Ovary (tissue), 9 donors: ENCODE measurements around the gene BRAT1. TPM values are rescaled to one million over a fixed set of nuclear protein-coding genes. Genes with fewer than 3 reads are reported as not detected.

ENCODE experiments used
- DNase-seq, 5 donors: peaks; one replicate each; pipeline ENCODE4 v3.0.0-alpha.2; 2019 to 2020
- H3K27ac ChIP-seq, 2 donors: fragments of 200-600 bp; one replicate each; pipeline versions ENCODE4 v1.5.1 to v1.8.0; 2019 to 2022
- H3K27me3 ChIP-seq: fragments of 200-600 bp; one replicate; pipeline ENCODE4 v1.8.0; 2022
- H3K36me3 ChIP-seq: fragments of 200-600 bp; sonication (generic); one replicate; pipeline ENCODE4 v1.5.1; 2019
- H3K4me1 ChIP-seq: one replicate; pipeline ENCODE4 v1.8.1; 2013; ENCODE audit warnings: mild to moderate bottlenecking, moderate library complexity; ENCODE audit not compliant: insufficient read depth
- H3K4me3 ChIP-seq: fragments of 200-600 bp; sonication (generic); one replicate; pipeline ENCODE4 v1.5.1; 2017
- H3K9me3 ChIP-seq, 2 donors: fragments of 200-600 bp in 1 of 2; sonication (generic) in 1 of 2; one replicate each; pipeline versions ENCODE4 v1.5.1 to v1.8.1; 2013 to 2019; ENCODE audit warnings: mild to moderate bottlenecking in 1 of 2, moderate library complexity in 1 of 2
- EP300 ChIP-seq: sonication (generic); formaldehyde crosslinking; IDR thresholded peaks from one replicate; pipeline ENCODE4 v1.6.1; 2017; ENCODE audit warnings: antibody characterized with exemption
- POLR2A ChIP-seq: fragments of 450-650 bp; IDR thresholded peaks from one replicate; pipeline ENCODE4 v1.6.1; 2017; ENCODE audit warnings: antibody characterized with exemption, mild to moderate bottlenecking, moderate library complexity
- WGBS, 3 donors: extraction: QIAGEN DNeasy Blood & Tissue Kit in 1 of 3; methylation state at CpG; one replicate each; pipeline versions ENCODE4 v1.1.5 to v1.1.7; 2013 to 2017; 5-methylcytosine and 5-hydroxymethylcytosine counted together
- intact Hi-C, 4 donors: fragments of 100-400 bp; cut with DNase I; formaldehyde crosslinking; loops; one replicate each; pipeline versions ENCODE4 v1.11.0 to v1.15.1; 2022 to 2023
- polyA plus RNA-seq, 2 donors: library from polyadenylated mRNA; stranded (reverse); fragments of 200-250 nt in 1 of 2; fragments of 350-450 nt in 1 of 2; fragmentation: Illumina TruSeq in 1 of 2; extraction: RNeasy Lipid Tissue Mini Kit (QIAGEN cat#74804) in 1 of 2; gene quantifications; one replicate each; pipeline ENCODE4 v1.2.3, GENCODE V29; 2013 to 2014
- total RNA-seq, 7 donors: library from RNA; depleted of rRNA in 2 of 7; stranded (reverse); fragments of >200 nt in 2 of 7; fragmentation: NEBNext Ultra II Directional in 3 of 7; extraction: Animal tissue kit (Norgen Biotek cat#: 25700) in 3 of 7; gene quantifications; one replicate each; pipeline versions ENCODE4 v1.1.0 to v1.2.4, GENCODE V29; 2016 to 2023
- TF ChIP-seq, protein P1 (sequence below), 3 donors: fragments of 450-650 bp in 2 of 3; fragments of 200-600 bp in 1 of 3; IDR thresholded peaks; one replicate each; pipeline versions ENCODE4 v1.5.1 to v1.8.0; 2016 to 2022; ENCODE audit warnings: antibody characterized with exemption in 3 of 3, mild to moderate bottlenecking in 1 of 3
- donor health status: DM: no; HTN: no; CAD: no; lungs with moderate emphysema.
- donor health status: DM: no; HTN: no; CAD: no.
- donor health status: Bipolar disorder and iron deficiency.
- donor health status: DM: yes; HTN: yes; CAD: no.
- donor health status: DM: no; HTN: no; CAD: no.
- donor health status: DM: yes; HTN: yes; CAD: no.

BRAT1 gene
- total and polyA plus RNA-seq, 9 donors, result 1.3 to 39.1 (median 30.2) TPM

DNA sequence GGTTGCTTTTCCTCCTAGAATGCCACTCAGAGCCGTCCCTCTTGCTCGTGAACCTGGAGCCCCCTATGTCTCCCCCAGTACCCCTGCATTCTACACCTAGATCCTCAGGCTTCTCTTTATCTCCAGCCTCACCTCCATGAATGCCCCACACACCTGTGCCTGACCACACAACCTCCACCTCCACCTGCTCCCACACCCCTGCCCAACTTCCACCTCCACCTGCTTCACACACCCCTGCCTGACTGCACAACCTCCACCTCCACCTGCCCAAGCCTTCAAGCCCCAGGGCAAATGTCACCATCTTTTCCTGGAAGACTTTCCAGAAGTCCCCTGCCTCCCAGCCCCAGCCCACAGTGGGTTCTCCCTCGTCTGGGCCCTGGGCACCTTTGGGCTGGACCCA is 42.6 kb downstream of the BRAT1 start:
- intact Hi-C loops, result no loop called here
- WGBS, 3 donors, result 83 to 95% (median 90%) methylated on average over 3 of the region's 3 CpGs
- no peak overlapping the region for H3K27ac ChIP-seq

DNA sequence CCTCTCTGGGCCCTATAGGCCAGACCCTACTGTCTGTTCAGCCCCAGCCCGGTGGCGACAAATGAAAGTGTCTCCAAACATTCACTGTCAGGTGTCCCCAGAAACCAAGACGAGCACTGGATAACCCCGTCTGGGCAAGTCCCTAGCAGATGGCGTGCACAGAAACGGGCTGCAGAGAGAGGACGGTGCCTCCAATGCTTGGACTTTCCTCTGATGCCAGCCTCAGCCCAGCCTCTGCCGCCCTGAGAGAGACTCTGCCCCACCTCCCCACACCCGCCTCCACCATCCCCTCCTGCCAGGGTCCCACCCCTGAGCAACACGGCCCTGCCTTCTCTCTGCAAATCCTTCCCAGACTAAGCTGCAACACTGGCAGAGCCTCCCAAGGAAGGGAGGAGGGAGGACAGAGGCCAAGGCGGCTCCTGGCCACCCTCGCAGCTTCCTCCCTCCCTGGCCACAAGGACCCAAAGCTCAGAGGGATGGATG is 43.1 kb downstream of the BRAT1 start:
- intact Hi-C loops, result no loop called here
- no peaks in the 10 kb centered on the region for H3K27me3 ChIP-seq
- H3K36me3 ChIP-seq, result no peaks in the 10 kb centered on the region
- H3K4me1 ChIP-seq, result no peaks in the 10 kb centered on the region
- DNase-seq, result no peak
- H3K4me3 ChIP-seq, result no peak overlapping the region
- TF ChIP-seq, protein P1, sequence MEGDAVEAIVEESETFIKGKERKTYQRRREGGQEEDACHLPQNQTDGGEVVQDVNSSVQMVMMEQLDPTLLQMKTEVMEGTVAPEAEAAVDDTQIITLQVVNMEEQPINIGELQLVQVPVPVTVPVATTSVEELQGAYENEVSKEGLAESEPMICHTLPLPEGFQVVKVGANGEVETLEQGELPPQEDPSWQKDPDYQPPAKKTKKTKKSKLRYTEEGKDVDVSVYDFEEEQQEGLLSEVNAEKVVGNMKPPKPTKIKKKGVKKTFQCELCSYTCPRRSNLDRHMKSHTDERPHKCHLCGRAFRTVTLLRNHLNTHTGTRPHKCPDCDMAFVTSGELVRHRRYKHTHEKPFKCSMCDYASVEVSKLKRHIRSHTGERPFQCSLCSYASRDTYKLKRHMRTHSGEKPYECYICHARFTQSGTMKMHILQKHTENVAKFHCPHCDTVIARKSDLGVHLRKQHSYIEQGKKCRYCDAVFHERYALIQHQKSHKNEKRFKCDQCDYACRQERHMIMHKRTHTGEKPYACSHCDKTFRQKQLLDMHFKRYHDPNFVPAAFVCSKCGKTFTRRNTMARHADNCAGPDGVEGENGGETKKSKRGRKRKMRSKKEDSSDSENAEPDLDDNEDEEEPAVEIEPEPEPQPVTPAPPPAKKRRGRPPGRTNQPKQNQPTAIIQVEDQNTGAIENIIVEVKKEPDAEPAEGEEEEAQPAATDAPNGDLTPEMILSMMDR (IDR thresholded peaks at IDR 0.05), result no peak
- no peak for TF ChIP-seq EP300
- no peak for TF ChIP-seq POLR2A
- no peak overlapping the region for H3K27ac ChIP-seq
- WGBS, 3 donors, result 51 to 54% (median 52%) methylated on average over 9 to 12 of the region's 12 CpGs
- H3K9me3 ChIP-seq, result no peaks in the 10 kb centered on the region

More for the DNA sequence above, 42.6 kb downstream of the BRAT1 start:
- Histone ChIP-seq H3K9me3 (no peaks in the 10 kb centered on the region), H3K27me3 (no peaks in the 10 kb centered on the region), H3K36me3 (no peaks in the 10 kb centered on the region), H3K4me1 (no peaks in the 10 kb centered on the region), H3K4me3 (no peak overlapping the region)
- no peak for DNase-seq
- TF ChIP-seq POLR2A (no peak), EP300 (no peak)
- TF ChIP-seq, protein P1 (IDR thresholded peaks at IDR 0.05), result no peak

GRCh38 chr7:2511769-2512168 is 43.6 kb downstream of the BRAT1 start:
- intact Hi-C loops, result no loop called here
- WGBS, 3 donors, result 41 to 72% (median 50%) methylated on average over 6 to 18 of the region's 18 CpGs
- Histone ChIP-seq H3K27ac (no peak overlapping the region), H3K4me3 (no peak overlapping the region), H3K27me3 (no peaks in the 10 kb centered on the region), H3K4me1 (no peaks in the 10 kb centered on the region), H3K9me3 (no peaks in the 10 kb centered on the region), H3K36me3 (no peaks in the 10 kb centered on the region)
- TF ChIP-seq POLR2A, result no peak
- TF ChIP-seq, protein P1 (IDR thresholded peaks at IDR 0.05), result no peak
- no peak for TF ChIP-seq EP300
- DNase-seq, result no peak

DNA sequence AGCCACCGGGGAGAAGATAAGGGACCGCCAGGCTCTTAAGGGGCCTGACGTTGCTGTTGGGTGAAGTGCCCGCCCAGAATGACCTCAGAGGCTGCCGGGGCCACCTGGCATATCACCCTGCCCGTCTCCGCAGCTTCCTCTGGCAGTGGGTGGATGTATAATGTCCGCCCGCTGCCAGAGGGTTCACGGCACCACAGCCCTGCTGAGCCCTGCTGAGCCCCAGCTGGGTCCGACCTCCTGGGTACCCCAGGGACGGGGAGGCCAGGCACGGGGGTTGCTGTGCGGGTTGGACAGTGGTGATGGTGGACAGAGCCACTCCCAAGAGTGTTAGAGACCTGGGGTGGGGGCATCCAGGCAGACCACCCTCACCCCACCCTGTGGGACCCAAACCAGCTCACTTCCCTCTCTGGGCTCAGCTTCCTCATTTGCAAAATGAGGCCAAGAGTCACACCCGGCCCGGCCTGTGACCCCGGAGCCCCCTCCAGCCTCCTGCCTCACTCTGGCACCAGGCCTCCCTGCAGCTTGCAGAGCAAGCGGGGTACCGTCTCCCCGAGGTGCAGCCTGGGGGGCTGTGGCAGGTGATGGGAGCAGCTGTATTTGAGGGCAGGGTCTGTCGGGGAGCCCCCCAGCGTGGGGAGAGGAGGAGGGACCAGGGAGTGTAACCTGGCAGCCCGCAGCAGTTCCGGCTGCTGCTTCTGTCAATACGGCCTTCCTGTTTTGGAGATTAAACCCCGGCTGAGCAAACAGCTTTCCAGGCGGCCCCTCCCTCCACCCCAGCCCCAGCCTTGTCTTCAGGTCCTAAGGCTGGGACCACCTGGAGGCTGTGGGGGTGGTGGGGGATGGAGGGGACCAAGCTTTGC is 44.2 kb downstream of the BRAT1 start:
- DNase-seq, result no peak
- Histone ChIP-seq H3K27me3 (no peaks in the 10 kb centered on the region), H3K9me3 (no peaks in the 10 kb centered on the region), H3K27ac (no peak overlapping the region), H3K36me3 (no peaks in the 10 kb centered on the region), H3K4me3 (no peak overlapping the region), H3K4me1 (no peaks in the 10 kb centered on the region)
- TF ChIP-seq EP300 (no peak), POLR2A (no peak)
- TF ChIP-seq, protein P1 (IDR thresholded peaks at IDR 0.05), result no peak
- intact Hi-C loops, result no loop called here
- 48 to 53% (median 51%) methylated on average over 21 to 27 of the region's 27 CpGs for WGBS, 3 donors
